GM12891 (cell line): ENCODE data around the gene ARHGEF37.

Experiments used
- POLR2A ChIP-seq: IDR thresholded peaks from 2 replicates; pipeline ENCODE4 v1.6.1; 2011; ENCODE audit warnings: low read depth, low read length, control low read depth
- POLR2AphosphoS5 ChIP-seq: IDR thresholded peaks from 2 replicates; pipeline ENCODE4 v1.6.1; 2011; ENCODE audit warnings: low read depth, low read length, control low read depth
- POU2F2 ChIP-seq: IDR thresholded peaks from 2 replicates; pipeline ENCODE4 v1.6.1; 2011; ENCODE audit warnings: low read depth, mild to moderate bottlenecking, control low read depth, low read length, moderate library complexity

DNA sequence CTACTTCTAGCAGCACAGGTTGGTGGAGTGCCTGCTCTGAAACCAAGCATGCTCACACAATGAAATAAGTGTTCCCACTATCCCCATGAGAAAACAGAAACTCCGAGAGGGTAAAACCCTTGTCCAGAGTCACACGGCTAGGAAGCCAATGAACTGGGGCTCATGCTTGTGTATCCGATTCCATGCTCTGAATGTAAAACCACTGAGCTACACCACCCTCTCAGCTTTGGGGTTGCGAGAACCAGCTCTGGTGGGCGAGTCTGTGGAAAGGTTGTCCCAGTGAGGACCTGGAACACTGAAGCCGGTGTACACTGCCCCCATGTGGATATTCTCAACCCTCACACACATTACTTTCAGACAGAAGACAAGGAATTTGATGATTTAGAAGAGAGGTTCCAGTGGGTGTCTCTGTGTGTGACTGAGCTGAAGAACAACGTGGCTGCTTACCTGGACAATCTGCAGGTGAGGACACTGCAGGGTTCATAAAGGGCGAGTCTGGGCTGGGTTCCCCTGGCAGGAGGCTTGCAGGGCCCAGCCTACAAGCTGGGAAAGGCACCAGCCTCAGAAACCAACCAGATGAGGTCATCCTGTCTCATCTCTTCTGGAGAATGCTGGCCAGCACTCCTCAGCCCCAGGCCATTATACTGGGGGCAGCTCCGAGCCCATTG lies 37.4 kb downstream of the ARHGEF37 start:
- TF ChIP-seq POLR2A: no peak
- TF ChIP-seq POU2F2: no peak
- no peak for TF ChIP-seq POLR2AphosphoS5
